ENCODE measurements around the gene ANKRD39. TPM values are rescaled to one million over a fixed set of nuclear protein-coding genes. Genes with fewer than 3 reads are reported as not detected.

ANKRD39 gene
- total RNA-seq, 2 donors from 2014 or later: 16.5 to 17.2 TPM

DNA sequence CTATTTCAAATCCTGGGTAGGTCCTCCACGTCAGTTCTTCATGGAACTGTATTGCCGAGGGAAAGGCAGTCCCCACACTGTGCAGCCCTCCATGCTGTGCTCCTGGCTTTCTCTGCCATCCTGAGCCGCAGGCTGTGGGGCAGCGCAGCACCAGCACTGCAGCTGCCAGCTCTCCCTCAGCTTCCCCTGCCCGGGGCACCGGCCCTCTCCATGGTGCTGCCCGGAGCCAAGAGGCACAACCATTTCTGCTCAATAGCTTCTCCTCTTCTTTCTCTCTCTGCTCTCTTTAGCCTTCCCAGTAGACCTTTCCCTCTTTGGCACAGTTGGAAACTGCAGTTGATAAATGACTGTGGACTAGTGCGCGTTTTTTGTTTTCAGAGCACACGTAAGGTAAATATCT lies 26.1 kb downstream of the ANKRD39 start:
- ATAC-seq (replicated peaks in 1 of 2) (no peak), DNase-seq (no peak)
- Mint-ChIP-seq H3K36me3 (ENCODE audit: insufficient read depth in 2 of 2) (peaks cover 4 to 17% of the 10 kb centered on the region in 2 donors), H3K4me3 (no peak overlapping the region), H3K27me3 (ENCODE audit: low read depth) (no peaks in the 10 kb centered on the region), H3K27ac (no peak overlapping the region), H3K4me1 (ENCODE audit: low read depth) (no peaks in the 10 kb centered on the region), H3K9me3 (no peaks in the 10 kb centered on the region)

DNA sequence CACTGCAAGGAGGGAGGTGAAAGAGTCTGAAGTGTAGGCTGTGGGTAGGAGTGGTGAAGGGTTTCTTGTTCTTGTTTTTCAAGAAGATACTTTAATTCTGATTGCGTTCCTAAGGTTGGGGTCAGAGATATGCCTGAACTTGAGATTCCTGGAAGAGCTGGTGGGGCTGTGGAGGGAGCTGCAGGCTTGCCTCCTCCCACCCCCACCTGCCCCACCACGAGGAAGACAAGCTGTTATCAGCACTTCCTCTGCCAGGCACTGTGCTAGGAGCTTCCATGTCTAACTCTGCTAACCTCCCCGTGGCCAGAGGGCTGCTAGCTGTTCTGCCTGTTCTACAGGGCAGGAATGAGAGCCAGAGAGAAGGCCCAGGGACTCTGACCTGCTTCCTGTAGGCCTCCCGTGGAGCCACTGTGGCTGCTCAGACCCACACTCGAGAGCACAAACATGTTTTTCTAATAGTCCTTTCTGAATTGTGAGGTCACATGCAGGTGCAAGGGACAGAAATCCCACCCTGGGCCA lies 27.7 kb downstream of the ANKRD39 start:
- no peaks in the 10 kb centered on the region for H3K9me3 Mint-ChIP-seq
- peaks cover 4 to 17% of the 10 kb centered on the region in 2 donors for H3K36me3 Mint-ChIP-seq (ENCODE audit: insufficient read depth in 2 of 2)
- no peak for ATAC-seq (replicated peaks in 1 of 2)

DNA sequence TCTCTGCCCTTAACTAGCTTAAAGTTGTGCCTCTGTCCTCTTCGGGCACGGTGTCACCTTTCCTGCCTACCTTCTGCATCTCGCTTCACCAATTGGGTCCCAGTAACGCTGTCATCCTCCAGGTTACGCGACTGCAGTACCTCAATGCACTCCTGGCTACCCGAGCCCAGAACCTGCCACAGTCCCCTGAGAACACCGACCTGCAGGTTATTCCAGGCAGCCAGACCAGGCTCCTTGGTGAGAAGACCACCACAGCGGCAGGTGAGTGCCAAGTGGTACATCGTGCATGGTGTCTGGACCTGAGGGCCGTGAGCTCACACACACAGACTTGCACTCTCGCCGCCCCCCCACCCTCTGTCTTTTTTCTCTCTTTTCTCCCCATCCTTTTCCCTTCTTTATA lies 28.9 kb downstream of the ANKRD39 start:
- H3K9me3 Mint-ChIP-seq: no peaks in the 10 kb centered on the region
- no peak overlapping the region for H3K27ac Mint-ChIP-seq
- peaks cover 4 to 17% of the 10 kb centered on the region in 2 donors for H3K36me3 Mint-ChIP-seq (ENCODE audit: insufficient read depth in 2 of 2)
- no peak overlapping the region for H3K4me3 Mint-ChIP-seq
- ATAC-seq (replicated peaks in 1 of 2): no peak
- H3K27me3 Mint-ChIP-seq (ENCODE audit: low read depth): no peaks in the 10 kb centered on the region
- H3K4me1 Mint-ChIP-seq (ENCODE audit: low read depth): no peaks in the 10 kb centered on the region
- DNase-seq: no peak

More for the DNA sequence above, 27.7 kb downstream of the ANKRD39 start:
- no peaks in the 10 kb centered on the region for H3K27me3 Mint-ChIP-seq (ENCODE audit: low read depth)
- H3K4me1 Mint-ChIP-seq (ENCODE audit: low read depth): no peaks in the 10 kb centered on the region
- no peak for DNase-seq
- H3K27ac Mint-ChIP-seq: peak overlapping the region; percentile 74
- H3K4me3 Mint-ChIP-seq: no peak overlapping the region

DNA sequence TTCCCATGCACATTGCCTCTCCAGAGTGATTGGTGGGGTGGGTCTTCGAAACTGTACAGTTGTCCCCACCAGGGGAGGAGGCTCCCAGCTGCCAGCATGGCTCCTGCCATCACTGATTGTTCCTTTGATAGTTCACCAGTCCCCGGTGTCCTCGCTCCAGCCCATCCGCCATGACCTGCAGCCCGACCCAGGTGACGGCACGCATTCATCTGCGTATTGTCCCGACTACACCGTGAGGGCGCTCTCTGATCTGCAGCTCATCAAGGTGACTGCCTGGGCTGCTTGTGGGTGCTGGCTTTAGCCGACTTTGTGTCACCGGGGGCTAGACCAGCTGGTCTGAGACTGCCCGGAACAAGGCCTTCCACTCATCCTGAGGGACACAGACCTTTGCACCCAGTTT lies 29.4 kb downstream of the ANKRD39 start:
- no peak for DNase-seq
- H3K36me3 Mint-ChIP-seq (ENCODE audit: insufficient read depth in 2 of 2): peaks cover 4 to 15% of the 10 kb centered on the region in 2 donors
- H3K27ac Mint-ChIP-seq: no peak overlapping the region

DNA sequence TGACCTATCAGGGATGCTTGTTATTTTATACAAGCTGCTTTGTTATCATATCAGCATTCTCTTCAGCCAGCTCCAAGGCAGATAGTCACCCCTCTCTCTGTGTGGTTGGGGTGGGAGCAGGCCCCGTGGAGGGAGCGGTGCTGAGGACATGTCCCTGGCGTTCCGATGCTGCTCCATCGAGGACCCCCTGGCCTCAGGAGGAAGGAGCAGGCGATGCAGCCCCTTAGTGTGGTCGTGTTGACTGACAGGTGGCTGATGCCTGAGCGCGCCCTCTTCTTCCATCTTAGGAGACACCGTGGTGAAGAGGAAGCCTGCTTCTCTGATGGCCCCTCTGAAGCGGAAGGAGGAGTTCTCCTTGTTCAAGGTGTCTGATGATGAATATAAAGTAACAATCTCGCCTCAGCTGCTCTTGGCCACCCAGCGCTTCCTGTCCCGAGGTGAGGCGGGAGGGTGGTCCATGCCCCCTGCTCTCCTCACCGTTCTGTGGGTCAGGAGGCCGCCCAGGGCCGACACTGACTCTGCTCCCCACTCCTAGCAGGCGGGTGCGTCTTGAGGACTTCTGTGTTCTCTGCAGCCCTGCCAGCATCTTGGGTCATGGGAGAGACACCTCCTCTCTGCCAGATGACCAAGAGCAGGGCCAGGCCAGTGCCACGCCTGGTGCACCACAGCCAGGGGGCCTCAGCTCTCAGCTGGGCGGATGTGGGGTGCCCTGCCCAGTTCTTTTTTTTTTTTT lies 31.1 kb downstream of the ANKRD39 start:
- no peaks in the 10 kb centered on the region for H3K9me3 Mint-ChIP-seq
- H3K36me3 Mint-ChIP-seq (ENCODE audit: insufficient read depth in 2 of 2): peaks cover 4 to 12% of the 10 kb centered on the region in 2 donors
- no peaks in the 10 kb centered on the region for H3K4me1 Mint-ChIP-seq (ENCODE audit: low read depth)
- ATAC-seq (replicated peaks in 1 of 2): no peak
- H3K4me3 Mint-ChIP-seq: no peak overlapping the region
- H3K27me3 Mint-ChIP-seq (ENCODE audit: low read depth): no peaks in the 10 kb centered on the region
- no peak overlapping the region for H3K27ac Mint-ChIP-seq
- no peak for DNase-seq

More for the DNA sequence above, 29.4 kb downstream of the ANKRD39 start:
- Mint-ChIP-seq H3K4me1 (ENCODE audit: low read depth) (no peaks in the 10 kb centered on the region), H3K27me3 (ENCODE audit: low read depth) (no peaks in the 10 kb centered on the region), H3K9me3 (no peaks in the 10 kb centered on the region), H3K4me3 (no peak overlapping the region)
- no peak for ATAC-seq (replicated peaks in 1 of 2)

DNA sequence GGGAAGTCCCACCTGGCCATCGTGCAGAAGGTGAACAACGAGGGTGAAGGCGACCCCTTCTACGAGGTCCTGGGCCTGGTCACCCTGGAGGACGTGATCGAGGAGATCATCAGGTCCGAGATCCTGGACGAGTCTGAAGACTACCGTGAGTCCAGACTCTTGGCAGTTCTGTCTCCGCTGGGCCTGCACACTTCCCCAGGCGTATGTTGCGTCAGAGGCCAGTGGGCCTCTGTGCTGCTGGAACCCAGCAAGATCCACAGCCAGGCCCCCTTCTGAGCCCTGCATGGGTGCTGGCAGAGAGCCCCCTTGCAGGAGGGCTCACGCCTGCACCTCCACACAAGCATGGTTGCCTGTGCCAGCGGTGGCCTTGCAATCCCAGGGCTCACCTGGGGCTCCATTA lies 32.8 kb downstream of the ANKRD39 start:
- no peak for ATAC-seq (replicated peaks in 1 of 2)
- H3K4me3 Mint-ChIP-seq: no peak overlapping the region

DNA sequence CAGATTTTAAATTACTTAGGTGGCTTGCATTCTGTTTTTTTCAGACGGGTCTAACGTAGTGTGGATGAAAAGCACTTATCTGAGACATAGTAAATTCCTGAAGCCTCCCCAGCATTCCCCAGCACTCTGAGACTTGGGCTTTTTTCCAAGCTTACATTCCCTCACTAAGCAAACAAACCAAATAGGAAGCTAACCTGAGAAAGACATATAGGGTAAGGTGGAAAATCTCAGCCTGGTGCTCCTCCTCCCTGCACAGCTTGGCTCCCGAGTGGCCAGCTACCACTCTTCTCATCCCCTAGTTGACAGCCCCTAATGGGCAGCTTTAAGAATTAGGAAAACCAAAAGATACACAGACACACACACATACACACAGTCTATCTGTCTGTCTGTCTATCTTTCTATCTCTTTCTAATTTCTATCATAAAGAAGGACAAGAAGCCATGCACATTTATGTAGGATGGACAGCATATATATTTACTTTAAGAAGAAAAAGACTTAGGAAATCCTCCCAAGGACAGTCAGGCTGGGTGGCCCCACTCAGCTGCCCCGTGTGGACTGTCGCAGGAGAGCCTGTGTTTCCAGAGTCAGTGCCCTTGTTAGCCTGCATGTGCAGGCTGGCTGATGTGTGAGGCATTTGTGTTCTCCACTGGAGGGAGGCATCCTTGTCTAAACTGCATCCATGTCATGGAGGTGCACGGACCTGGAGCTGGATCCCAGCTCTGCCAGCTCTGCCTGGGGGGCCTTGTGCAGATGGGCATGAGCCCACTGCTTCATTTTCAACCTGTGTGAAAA lies 33.5 kb downstream of the ANKRD39 start:
- no peak for ATAC-seq (replicated peaks in 1 of 2)
- H3K36me3 Mint-ChIP-seq (ENCODE audit: insufficient read depth in 2 of 2): peaks cover 0 to 8% of the 10 kb centered on the region in 2 donors

More for the DNA sequence above, 32.8 kb downstream of the ANKRD39 start:
- peaks cover 4 to 12% of the 10 kb centered on the region in 2 donors for H3K36me3 Mint-ChIP-seq (ENCODE audit: insufficient read depth in 2 of 2)
- no peak for DNase-seq
- H3K27me3 Mint-ChIP-seq (ENCODE audit: low read depth): no peaks in the 10 kb centered on the region
- H3K9me3 Mint-ChIP-seq: no peaks in the 10 kb centered on the region
- H3K27ac Mint-ChIP-seq: no peak overlapping the region
- peaks cover 15% of the 10 kb centered on the region for H3K4me1 Mint-ChIP-seq (ENCODE audit: low read depth)

DNA sequence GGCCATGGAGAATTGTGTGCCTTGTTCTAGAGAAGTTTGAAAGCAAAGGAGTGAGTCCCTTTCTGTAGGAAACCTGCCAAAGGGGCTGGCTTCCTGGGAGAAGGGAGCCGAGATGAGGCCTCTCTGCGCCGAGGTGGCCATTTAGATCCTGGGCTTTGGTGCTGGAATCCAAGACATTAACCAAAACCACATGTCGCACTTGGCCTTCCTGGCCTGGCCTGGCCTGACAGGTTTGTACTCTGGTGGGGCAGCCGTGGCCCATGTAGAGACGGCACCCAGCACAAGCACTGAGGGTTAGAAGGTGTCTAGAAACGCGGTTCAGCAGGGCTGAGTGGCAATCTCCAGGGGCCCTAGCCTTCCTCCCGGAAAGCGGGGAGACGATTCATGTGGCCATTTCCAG lies 34.6 kb downstream of the ANKRD39 start:
- peaks cover 34% of the 10 kb centered on the region for H3K4me1 Mint-ChIP-seq (ENCODE audit: low read depth)
- DNase-seq (no peak), ATAC-seq (replicated peaks in 1 of 2) (no peak)
- no peak overlapping the region for H3K4me3 Mint-ChIP-seq
- no peak overlapping the region for H3K27ac Mint-ChIP-seq
- no peaks in the 10 kb centered on the region for H3K9me3 Mint-ChIP-seq
- no peaks in the 10 kb centered on the region for H3K27me3 Mint-ChIP-seq (ENCODE audit: low read depth)
- peaks cover 4 to 6% of the 10 kb centered on the region in 2 donors for H3K36me3 Mint-ChIP-seq (ENCODE audit: insufficient read depth in 2 of 2)

More for the DNA sequence above, 33.5 kb downstream of the ANKRD39 start:
- Mint-ChIP-seq H3K27me3 (ENCODE audit: low read depth) (no peaks in the 10 kb centered on the region), H3K27ac (no peak overlapping the region), H3K9me3 (no peaks in the 10 kb centered on the region), H3K4me1 (ENCODE audit: low read depth) (peaks cover 23% of the 10 kb centered on the region), H3K4me3 (no peak overlapping the region)
- DNase-seq: no peak

DNA sequence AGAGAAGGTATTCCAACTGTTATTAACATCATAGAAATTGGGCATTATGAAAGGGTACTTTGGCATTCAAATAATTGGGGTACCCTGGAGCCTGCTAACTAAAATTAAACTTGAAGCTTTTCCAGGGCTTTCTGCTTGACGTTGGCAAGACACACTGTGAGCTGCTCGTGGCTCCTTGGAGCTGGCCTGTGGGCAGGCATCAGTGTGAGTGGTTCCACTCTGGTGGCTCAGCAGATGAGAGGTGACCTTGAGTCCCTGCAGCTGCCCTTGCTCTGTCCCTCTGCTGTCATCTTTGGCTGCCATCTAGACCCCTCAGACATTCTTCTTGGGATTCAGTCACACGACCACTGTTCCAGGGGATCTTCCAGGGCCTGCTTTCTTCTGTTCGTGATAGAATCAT lies 35.0 kb downstream of the ANKRD39 start:
- no peaks in the 10 kb centered on the region for H3K9me3 Mint-ChIP-seq
- ATAC-seq (replicated peaks in 1 of 2) (no peak), DNase-seq (no peak)
- no peak overlapping the region for H3K27ac Mint-ChIP-seq
- no peaks in the 10 kb centered on the region for H3K27me3 Mint-ChIP-seq (ENCODE audit: low read depth)
- H3K4me3 Mint-ChIP-seq: no peak overlapping the region
- peaks cover 38% of the 10 kb centered on the region for H3K4me1 Mint-ChIP-seq (ENCODE audit: low read depth)
- H3K36me3 Mint-ChIP-seq (ENCODE audit: insufficient read depth in 2 of 2): peaks cover 4 to 6% of the 10 kb centered on the region in 2 donors

DNA sequence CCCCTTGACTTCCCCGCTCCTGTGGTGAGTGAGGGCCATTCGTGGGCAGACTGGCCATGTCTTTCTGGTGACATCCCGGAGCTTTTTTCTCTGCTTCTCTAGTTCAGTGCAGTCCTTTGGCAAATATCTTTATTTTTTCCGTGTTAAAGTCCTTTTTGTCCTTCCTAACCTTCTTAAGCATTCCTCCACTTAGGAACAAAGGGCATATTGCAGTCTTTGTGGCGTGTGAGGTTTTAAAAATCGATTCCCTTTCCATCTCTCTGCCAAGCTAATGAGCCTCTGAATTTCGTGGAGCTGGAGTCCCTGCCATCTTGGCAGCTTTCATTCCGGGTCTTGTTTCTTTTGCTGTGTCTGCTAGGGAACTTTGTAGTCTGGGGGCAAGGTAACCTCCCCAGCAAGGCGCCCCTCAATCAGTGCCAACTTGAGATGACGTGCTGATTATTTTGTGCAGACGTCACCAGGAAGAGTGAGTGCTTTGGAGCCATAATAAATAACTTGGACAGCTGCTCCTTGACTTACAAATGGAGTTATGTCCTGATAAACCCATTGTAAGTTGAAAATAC lies 36.6 kb downstream of the ANKRD39 start:
- peaks cover 4 to 7% of the 10 kb centered on the region in 2 donors for H3K36me3 Mint-ChIP-seq (ENCODE audit: insufficient read depth in 2 of 2)
- H3K4me3 Mint-ChIP-seq: peak overlapping the region in 1 of 2 donors; percentile 19
- no peaks in the 10 kb centered on the region for H3K27me3 Mint-ChIP-seq (ENCODE audit: low read depth)
- H3K27ac Mint-ChIP-seq: no peak overlapping the region
- ATAC-seq (replicated peaks in 1 of 2) (no peak), DNase-seq (no peak)
- H3K9me3 Mint-ChIP-seq: no peaks in the 10 kb centered on the region
- peaks cover 44% of the 10 kb centered on the region for H3K4me1 Mint-ChIP-seq (ENCODE audit: low read depth)

DNA sequence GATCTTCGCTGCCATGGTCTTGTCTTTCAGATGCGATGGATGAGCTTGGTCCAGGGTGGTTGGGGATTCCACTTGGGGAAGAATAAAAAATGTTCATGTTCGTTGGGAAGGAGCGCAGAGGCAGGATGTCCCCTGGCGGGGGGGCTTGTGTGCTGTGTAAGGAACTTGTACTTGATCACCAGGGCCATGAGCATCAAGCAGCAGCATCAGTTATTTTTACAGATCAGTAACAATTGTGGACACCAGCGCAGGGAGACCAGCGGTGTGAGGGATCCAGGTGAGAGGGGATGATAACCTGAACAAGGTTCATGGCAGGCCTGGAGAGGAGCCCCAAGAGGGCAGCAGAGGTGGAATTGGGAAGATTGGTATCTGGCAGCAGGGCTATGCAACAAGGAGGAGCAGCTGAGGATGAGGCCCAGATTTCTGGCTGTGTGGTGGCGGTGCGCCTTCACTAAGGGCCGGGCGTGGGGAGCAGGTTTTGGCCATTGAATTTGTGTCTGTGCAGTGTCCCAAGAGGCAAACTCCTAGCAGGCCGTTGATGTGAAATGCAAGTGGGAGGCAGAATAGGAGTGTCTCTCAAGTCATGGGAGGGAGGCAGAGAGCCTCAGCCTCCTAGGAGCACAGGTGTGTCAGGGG lies 37.8 kb downstream of the ANKRD39 start:
- Mint-ChIP-seq H3K4me1 (ENCODE audit: low read depth) (peaks cover 49% of the 10 kb centered on the region), H3K4me3 (peak overlapping the region; percentile 4 to 87), H3K27ac (peak overlapping the region; percentile 12), H3K27me3 (ENCODE audit: low read depth) (no peaks in the 10 kb centered on the region), H3K9me3 (no peaks in the 10 kb centered on the region), H3K36me3 (ENCODE audit: insufficient read depth in 2 of 2) (peaks cover 4 to 7% of the 10 kb centered on the region in 2 donors)
- DNase-seq (no peak), ATAC-seq (replicated peaks in 1 of 2) (no peak)

DNA sequence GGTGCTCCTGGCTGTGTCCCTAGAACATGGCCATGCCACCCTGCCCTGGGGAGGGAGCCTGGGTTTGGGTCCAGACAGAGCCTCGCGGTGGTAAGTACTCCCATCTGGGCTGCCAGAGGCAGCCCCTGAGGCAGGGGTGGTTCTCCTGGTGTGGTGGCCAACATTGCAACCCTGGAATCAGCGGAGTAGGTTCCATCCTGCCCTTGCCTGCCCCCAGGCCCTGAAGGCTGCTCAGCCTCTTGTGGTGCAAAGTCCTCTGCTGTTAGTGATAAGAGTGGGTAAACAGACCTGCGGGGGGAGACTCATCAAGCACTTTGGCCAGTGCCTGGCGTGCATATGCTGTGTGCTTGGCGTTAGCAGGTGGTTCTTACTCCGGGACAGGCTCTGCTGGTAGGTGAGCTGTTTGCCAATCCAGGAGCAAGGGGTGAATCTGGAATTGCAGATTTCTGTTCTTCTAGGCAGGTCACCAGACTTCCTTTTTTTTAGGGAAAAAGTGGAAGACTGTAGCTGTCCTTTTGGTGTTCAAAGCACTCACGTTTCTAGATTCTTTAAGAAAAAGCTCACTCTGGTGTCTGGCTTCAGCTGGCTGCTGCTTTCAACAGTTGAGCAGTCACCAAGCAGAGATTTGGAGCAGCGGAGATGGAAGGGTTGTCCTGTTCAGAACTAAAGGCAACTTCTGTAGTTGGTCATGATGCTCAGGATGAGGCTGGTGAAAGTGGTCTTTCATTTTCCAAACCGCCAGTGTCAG lies 38.5 kb downstream of the ANKRD39 start:
- Mint-ChIP-seq H3K36me3 (ENCODE audit: insufficient read depth in 2 of 2) (peaks cover 4 to 7% of the 10 kb centered on the region in 2 donors), H3K4me1 (ENCODE audit: low read depth) (peaks cover 52% of the 10 kb centered on the region), H3K4me3 (peak overlapping the region; percentile 75 to 87), H3K9me3 (no peaks in the 10 kb centered on the region), H3K27me3 (ENCODE audit: low read depth) (no peaks in the 10 kb centered on the region), H3K27ac (peak overlapping the region; percentile 12)
- DNase-seq (no peak), ATAC-seq (replicated peaks in 1 of 2) (no peak)
